Endometrial microvascular endothelial cells (primary cell): ENCODE results near the gene PRR7. TPM values are rescaled to one million over a fixed set of nuclear protein-coding genes. Genes with fewer than 3 reads are reported as not detected.

ENCODE experiments used
- in situ Hi-C: cut with HindIII; loops from 2 replicates; pipeline ENCODE4 v1.10.0; 2017; ENCODE audit warnings: low sequenced_read_pairs, low pct_unique_long_range_greater_than_20kb; ENCODE audit errors: inconsistent ontology term
- total RNA-seq: library from RNA; depleted of rRNA; stranded (reverse); fragments of >200 nt; gene quantifications from one replicate; pipeline ENCODE4 v1.2.3, GENCODE V29; 2015; ENCODE audit errors: inconsistent ontology term

Gene PRR7
- total RNA-seq, 1 donor from 2014 or later: 11.2 TPM

- in situ Hi-C loops: no loop called here
Measured at GRCh38 chr5:177421062-177421798, 25.4 kb upstream of the PRR7 start.

DNA sequence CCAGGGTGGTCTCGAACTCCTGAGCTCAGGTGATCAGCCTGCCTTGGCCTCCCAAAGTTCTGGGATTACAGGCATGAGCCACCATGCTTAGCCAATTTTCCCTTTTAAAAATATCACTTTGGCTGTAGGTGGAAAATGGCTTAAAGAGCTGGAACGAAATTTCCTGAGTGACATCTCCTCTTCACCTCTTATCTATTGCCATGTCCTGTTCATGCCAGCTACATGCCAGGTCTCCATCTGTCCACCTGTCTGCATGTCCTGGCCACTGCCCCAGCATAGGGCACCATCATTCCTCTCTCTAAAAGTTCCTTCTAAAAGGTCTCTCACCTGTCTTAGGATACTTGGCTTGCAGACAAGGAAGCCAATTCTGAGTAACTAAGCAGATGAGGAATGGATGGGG is 22.9 kb upstream of the PRR7 start:
- in situ Hi-C loops: no loop called here

DNA sequence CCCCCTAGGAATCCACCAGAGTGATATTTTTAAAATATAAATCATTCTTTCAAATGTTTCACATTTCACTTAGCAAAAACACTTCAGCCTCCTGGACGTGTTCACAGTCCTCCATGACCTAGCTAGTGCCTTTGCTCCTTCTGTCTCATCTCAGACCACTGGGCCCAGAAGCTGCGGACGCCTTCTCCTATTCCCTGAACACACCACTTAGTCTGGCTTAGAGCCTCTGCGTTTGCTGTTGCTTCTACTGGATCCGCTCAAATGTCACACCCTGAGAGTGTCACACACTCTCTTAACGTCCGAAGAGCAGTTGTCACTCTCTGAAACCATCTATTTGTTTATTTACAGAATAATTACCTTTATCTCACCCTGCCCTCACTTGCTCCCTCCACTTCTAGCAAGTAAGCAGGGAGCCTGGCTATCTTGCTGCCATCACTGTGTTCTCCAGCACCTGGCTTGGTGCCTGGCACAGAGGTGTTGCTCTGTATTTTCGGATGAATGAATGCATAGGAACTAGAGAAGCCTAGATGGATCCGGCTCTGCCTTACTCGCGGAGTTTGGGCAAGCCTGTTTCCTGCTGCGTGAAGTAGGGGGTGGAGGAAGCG is 21.3 kb upstream of the PRR7 start:
- in situ Hi-C loops: no loop called here

DNA sequence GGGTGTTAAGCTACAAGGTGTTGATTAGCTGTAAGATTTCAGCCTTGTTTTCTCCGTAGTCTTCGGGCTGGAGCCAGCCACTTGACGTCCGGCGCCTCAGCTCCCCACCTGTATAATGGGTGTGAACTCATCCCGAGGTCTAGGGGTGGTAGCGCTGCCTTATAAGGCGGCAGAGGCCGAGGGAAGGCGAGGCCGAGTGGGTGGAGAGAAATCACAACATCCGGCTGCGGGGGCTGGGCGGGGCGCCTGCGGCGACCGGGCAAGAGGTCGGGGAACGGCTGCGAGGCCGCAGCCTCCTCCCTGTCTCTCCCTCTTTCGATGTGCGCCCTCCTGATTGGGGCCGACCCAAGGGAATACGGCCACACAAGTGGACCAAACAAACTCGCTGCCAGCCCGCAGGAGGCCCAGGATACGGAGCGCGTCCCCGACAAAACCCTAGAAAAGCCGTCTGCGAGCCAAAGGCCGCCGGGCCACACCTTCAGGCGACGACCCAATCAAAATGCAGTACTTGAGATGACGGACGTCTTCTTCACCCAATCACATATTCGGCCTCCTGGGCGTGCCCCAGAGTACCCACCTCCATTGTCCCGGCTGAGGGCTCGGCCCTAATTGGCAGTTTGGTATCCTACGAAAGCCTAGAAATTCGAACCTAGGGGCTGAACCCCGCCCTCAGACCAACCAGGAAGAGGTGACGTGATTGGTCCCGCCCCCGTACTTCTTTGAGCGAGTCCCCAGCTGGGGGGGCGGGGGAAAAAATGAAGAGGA is 20.6 kb upstream of the PRR7 start:
- in situ Hi-C loops: no loop called here

- in situ Hi-C loops: no loop called here
Measured at GRCh38 chr5:177426566-177427210, 19.9 kb upstream of the PRR7 start, which contains the start of gene GRK6. TSS of gene GRK6 (plus strand) at chr5:177426676. CDS start at chr5:177426846, 170 bp downstream.

DNA sequence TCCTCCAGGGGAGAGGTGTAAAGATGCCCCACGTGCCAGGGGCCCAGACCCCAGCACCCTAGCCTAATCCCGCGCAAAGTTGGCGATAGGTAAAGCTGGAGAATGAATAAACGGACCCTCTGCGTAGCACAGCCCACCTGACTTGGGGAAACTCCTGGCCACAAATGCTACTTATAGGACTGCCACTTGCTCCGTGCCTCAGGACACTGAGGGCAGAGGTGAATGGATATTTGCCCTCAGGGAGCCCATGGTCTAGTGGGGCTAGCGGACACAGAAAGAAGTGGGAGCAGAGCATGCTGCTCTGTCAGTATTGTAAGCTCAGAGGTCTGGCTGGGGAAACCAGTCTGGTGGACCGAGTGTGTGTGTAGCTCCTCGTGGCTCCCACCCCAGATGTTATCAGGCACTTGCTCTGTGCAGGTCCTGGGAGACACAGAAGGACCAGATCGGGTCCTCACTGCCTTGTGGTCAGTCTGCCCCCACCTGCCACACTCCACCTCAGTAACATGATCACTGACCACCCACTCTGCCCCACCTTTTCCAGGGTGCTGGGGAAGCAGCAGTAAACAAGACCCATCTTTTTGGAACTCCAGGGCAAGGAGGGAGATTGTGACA is 19.3 kb upstream of the PRR7 start:
- in situ Hi-C loops: no loop called here

GRCh38 chr5:177427919-177428573 is 18.6 kb upstream of the PRR7 start:
- in situ Hi-C loops: no loop called here

DNA sequence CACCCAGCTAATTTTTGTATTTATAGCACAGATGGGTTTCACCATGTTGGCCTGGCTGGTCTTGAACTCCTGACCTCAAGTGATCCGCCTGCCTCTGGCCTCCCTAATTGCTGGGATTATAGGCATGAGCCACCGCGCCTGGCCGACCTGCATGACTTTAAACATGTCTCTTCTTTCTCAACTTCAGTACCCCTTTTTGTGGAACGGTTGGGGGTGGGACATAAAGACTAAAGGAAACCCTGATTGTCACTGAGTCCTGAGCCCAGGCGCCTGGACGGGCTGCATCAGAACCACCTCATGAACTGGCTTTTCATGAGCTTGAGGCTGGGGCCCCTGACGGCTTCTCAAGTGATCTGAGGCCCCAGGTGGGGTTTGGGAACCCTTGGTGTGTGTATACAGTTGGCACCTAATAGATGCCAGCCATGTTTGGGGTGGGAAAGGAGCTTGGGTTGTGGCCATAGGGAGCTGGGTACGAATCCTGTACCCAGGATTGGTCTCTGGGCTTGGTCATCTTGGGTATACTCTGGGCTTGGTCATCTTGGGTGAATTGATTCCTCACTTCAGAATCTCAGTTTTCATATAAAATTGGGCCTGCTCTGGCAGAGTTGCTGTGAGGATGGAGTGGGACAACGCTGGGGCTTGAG is 17.9 kb upstream of the PRR7 start:
- in situ Hi-C loops: no loop called here

DNA sequence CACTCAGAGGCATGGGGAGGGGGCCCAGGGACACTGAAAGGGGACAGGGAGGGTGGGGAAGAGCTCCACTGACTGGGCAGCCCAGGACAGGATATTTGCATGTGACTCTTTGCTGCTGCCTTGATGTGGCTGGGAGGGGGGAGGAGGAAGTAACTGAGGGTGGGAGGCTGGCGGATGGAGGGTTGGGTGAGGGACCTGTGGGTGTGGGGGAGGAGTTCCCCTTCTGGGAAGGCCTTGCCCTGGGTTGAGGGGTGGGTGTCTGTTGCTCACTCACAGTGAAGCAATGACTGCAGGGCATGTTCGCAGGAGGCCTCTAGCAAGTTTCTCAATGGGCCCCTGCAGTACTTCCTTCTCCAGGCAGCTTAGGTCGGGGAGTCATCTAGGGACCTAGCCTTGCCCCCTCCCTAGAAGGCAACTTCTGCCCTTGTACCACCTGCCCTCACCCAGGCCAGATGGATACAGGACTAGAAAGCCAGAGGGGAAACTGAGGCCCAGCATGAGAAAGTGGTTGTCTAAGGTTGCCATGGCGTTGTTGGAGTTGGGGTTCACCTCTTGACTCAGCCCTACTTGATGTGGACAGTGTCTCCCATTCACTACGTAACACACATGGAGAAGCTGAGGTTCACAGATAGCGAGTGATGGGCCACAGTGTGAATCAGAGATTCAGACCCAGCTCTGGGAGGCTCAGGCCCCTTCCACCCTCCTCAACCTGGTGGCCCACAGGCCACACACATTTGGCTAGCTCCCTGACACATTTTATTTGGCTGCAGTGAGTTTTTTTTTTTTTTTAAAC is 17.2 kb upstream of the PRR7 start:
- in situ Hi-C loops: no loop called here

- in situ Hi-C loops: no loop called here
Measured at GRCh38 chr5:177430140-177430951, 16.3 kb upstream of the PRR7 start.

- in situ Hi-C loops: no loop called here
Measured at GRCh38 chr5:177430972-177431316, 15.7 kb upstream of the PRR7 start.

GRCh38 chr5:177431317-177432142 is 15.1 kb upstream of the PRR7 start:
- in situ Hi-C loops: no loop called here

- in situ Hi-C loops: no loop called here
Measured at GRCh38 chr5:177432143-177432838, 14.3 kb upstream of the PRR7 start.

DNA sequence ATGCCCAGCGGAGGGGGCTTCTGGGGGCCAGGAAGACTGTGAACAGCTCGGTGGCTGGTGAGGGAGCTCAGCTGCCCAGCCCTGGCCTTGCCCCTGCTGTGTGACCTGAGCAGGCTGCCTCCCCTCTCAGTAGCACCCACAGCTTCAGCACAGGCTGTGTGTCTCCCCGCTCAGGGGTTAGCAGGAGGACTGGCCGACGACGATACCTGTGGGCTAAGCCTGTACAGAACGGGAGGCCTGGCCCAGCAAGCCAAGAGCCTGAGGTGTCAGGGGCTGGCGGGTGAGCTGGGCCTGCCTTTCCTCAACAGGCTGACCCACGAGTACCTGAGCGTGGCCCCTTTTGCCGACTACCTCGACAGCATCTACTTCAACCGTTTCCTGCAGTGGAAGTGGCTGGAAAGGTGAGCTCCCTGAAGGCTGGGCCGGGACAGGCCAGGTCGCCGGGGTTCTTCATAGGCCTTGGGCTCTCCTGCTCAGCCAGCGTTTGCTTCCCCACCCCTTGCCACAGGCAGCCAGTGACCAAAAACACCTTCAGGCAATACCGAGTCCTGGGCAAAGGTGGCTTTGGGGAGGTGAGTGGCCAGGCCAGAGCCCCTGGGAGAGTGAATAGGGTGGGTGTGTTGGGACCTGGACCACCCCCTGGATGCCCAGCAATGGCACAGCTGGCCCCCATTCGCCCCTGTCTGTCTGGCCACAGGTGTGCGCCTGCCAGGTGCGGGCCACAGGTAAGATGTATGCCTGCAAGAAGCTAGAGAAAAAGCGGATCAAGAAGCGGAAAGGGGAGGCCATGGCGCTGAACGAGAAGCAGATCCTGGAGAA is 13.6 kb upstream of the PRR7 start:
- in situ Hi-C loops: no loop called here
